ENCODE results near the gene GPBAR1. TPM values are rescaled to one million over a fixed set of nuclear protein-coding genes. Genes with fewer than 3 reads are reported as not detected.

GPBAR1 gene
- total RNA-seq, 1 donor from 2014 or later = 1.6 TPM

DNA sequence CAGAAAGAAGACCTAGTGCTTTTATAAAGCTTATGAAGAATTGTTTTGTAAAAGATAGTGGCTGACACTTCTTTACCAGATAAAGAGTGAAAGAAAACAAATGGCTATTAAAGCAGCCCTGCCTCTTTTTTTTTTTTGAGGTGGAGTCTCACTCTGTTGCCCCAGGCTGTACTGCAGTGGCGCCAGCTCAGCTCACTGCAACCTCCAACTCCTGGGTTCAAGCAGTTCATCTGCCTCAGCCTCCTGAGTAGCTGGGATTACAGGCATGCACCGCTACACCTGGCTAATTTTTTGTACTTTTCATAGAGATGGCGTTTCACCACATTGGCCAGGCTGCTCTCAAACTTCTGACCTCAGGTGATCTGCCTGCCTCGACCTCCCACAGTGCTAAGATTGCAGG is 31.0 kb upstream of the GPBAR1 start:
- H3K4me1 Mint-ChIP-seq (ENCODE audit: low read depth, unreplicated experiment) = no peaks in the 10 kb centered on the region
- H3K4me3 Mint-ChIP-seq (ENCODE audit: unreplicated experiment) = no peak overlapping the region
- no peaks in the 10 kb centered on the region for H3K36me3 Mint-ChIP-seq (ENCODE audit: unreplicated experiment)
- TF ChIP-seq, protein P1, sequence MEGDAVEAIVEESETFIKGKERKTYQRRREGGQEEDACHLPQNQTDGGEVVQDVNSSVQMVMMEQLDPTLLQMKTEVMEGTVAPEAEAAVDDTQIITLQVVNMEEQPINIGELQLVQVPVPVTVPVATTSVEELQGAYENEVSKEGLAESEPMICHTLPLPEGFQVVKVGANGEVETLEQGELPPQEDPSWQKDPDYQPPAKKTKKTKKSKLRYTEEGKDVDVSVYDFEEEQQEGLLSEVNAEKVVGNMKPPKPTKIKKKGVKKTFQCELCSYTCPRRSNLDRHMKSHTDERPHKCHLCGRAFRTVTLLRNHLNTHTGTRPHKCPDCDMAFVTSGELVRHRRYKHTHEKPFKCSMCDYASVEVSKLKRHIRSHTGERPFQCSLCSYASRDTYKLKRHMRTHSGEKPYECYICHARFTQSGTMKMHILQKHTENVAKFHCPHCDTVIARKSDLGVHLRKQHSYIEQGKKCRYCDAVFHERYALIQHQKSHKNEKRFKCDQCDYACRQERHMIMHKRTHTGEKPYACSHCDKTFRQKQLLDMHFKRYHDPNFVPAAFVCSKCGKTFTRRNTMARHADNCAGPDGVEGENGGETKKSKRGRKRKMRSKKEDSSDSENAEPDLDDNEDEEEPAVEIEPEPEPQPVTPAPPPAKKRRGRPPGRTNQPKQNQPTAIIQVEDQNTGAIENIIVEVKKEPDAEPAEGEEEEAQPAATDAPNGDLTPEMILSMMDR (IDR thresholded peaks at IDR 0.05; ENCODE audit: partially characterized antibody, unreplicated experiment) = no peak
- H3K9me3 Mint-ChIP-seq (ENCODE audit: unreplicated experiment) = peaks cover 2% of the 10 kb centered on the region
- no peak for DNase-seq
- no peaks in the 10 kb centered on the region for H3K27me3 Mint-ChIP-seq (ENCODE audit: unreplicated experiment)
- H3K27ac Mint-ChIP-seq (ENCODE audit: unreplicated experiment) = no peak overlapping the region

DNA sequence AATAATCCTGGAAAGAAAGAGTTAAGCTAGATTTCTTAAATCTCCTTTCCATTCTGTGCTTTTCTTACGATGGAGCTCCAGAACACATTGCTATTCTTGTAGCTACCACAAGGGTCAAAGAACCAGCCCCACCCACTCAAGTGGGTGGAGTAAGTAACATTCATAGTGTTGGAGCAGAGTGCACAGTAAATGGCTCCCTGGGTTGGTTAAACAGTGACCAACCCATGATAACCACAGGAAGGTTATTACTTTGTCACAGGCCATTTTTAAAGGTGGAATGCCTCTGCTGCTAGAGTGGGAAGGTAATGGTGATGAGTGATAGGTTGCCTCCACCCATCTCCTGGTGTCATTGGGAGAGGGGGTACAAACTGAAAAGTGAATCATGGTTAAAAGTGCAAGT is 29.9 kb upstream of the GPBAR1 start:
- TF ChIP-seq, protein P1 (IDR thresholded peaks at IDR 0.05; ENCODE audit: partially characterized antibody, unreplicated experiment) = peak; percentile 37
- Mint-ChIP-seq H3K27ac (ENCODE audit: unreplicated experiment) (no peak overlapping the region), H3K4me1 (ENCODE audit: low read depth, unreplicated experiment) (no peaks in the 10 kb centered on the region), H3K4me3 (ENCODE audit: unreplicated experiment) (no peak overlapping the region), H3K36me3 (ENCODE audit: unreplicated experiment) (no peaks in the 10 kb centered on the region), H3K9me3 (ENCODE audit: unreplicated experiment) (peaks cover 2% of the 10 kb centered on the region), H3K27me3 (ENCODE audit: unreplicated experiment) (no peaks in the 10 kb centered on the region)
- DNase-seq = no peak

DNA sequence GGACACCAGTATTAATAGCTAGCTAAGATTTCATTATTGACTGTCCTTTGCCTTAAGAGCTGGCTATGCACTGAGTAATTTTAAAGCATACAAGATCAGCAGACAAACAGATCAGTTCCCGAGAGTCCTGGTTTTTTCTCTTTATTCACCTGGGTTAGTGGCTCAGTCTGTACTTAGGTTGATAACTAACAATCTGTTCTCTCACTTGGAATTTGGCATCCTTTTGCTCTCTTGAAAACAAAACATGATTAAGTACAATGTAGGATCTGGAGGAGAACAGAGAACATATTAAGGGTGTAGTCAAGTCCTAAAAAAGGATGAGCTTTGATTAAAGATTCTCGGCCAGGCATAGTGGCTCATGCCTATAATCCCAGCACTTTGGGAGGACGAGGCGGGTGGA is 27.3 kb upstream of the GPBAR1 start:
- no peaks in the 10 kb centered on the region for H3K4me1 Mint-ChIP-seq (ENCODE audit: low read depth, unreplicated experiment)
- TF ChIP-seq, protein P1 (IDR thresholded peaks at IDR 0.05; ENCODE audit: partially characterized antibody, unreplicated experiment) = no peak
- H3K36me3 Mint-ChIP-seq (ENCODE audit: unreplicated experiment) = no peaks in the 10 kb centered on the region
- no peaks in the 10 kb centered on the region for H3K27me3 Mint-ChIP-seq (ENCODE audit: unreplicated experiment)
- no peak overlapping the region for H3K27ac Mint-ChIP-seq (ENCODE audit: unreplicated experiment)
- H3K4me3 Mint-ChIP-seq (ENCODE audit: unreplicated experiment) = no peak overlapping the region
- H3K9me3 Mint-ChIP-seq (ENCODE audit: unreplicated experiment) = peaks cover 2% of the 10 kb centered on the region
- DNase-seq = no peak

DNA sequence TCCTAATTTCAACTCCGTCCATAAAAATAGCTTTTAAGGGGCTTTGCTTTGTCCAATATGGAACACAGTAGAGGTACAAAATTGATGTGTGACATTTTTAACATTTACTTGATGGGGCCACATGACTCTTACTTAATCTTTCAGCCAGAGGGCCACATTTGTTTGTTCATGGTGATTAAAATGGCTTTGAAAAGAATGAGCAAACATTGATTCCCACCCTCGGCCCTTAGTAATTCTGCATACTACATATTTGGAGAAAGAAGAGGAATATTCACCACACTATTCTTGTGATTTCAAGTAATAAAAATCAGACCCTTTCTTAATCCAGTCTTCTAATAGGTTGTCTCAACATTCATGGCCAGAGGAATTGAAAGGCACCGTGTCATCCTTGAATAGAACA is 26.3 kb upstream of the GPBAR1 start:
- peaks cover 2% of the 10 kb centered on the region for H3K9me3 Mint-ChIP-seq (ENCODE audit: unreplicated experiment)

DNA sequence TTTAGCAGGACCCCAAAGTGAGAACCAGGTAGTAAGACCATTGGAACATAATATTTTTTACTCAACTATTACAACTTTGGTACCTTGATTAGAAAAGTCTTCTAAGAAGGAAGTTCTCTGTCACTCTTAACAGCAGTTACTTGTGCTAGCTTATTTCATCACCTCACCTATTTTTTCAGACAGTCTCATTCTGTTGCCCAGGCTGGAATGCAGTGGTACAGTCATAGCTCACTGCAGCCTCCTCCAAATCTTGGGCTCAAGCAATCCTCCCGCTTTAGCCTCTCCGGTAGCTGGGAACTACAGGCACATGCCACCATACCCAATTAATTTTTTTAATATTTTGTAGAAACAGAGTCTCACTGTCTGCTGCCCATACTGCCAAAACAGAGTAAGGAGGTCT is 25.8 kb upstream of the GPBAR1 start:
- Mint-ChIP-seq H3K27ac (ENCODE audit: unreplicated experiment) (no peak overlapping the region), H3K4me3 (ENCODE audit: unreplicated experiment) (no peak overlapping the region), H3K27me3 (ENCODE audit: unreplicated experiment) (no peaks in the 10 kb centered on the region), H3K9me3 (ENCODE audit: unreplicated experiment) (peaks cover 2% of the 10 kb centered on the region), H3K36me3 (ENCODE audit: unreplicated experiment) (peaks cover 4% of the 10 kb centered on the region), H3K4me1 (ENCODE audit: low read depth, unreplicated experiment) (no peaks in the 10 kb centered on the region)
- no peak for DNase-seq
- TF ChIP-seq, protein P1 (IDR thresholded peaks at IDR 0.05; ENCODE audit: partially characterized antibody, unreplicated experiment) = no peak

More for the DNA sequence above, 26.3 kb upstream of the GPBAR1 start:
- no peaks in the 10 kb centered on the region for H3K27me3 Mint-ChIP-seq (ENCODE audit: unreplicated experiment)
- TF ChIP-seq, protein P1 (IDR thresholded peaks at IDR 0.05; ENCODE audit: partially characterized antibody, unreplicated experiment) = no peak
- peaks cover 4% of the 10 kb centered on the region for H3K36me3 Mint-ChIP-seq (ENCODE audit: unreplicated experiment)
- H3K27ac Mint-ChIP-seq (ENCODE audit: unreplicated experiment) = no peak overlapping the region
- no peak for DNase-seq
- H3K4me1 Mint-ChIP-seq (ENCODE audit: low read depth, unreplicated experiment) = no peaks in the 10 kb centered on the region
- no peak overlapping the region for H3K4me3 Mint-ChIP-seq (ENCODE audit: unreplicated experiment)
